GM19328 (cell line): ENCODE measurements around the gene BCS1L.

Experiments used
- ATAC-seq: cut with Tn5 transposase; IDR thresholded peaks from one replicate; pipeline ENCODE4 v1.9.1; 2021; ENCODE audit warnings: mild to moderate bottlenecking, moderate library complexity; ENCODE audit not compliant: unreplicated experiment

The BCS1L gene

GRCh38 chr2:218659258-218659987 is at the start of gene BCS1L, which contains the start of gene ZNF142:
TSS of gene BCS1L (plus strand) at chr2:218659683. CDS start at chr2:218660988, 1,305 bp downstream.
TSS of gene ZNF142 (minus strand) at chr2:218659623. CDS start at chr2:218656429, 3,194 bp downstream.
- peak; percentile 90 for ATAC-seq

- no peak for ATAC-seq
Observed at GRCh38 chr2:218615868-218616315, 43.6 kb upstream of the BCS1L start.

- no peak for ATAC-seq
Observed at GRCh38 chr2:218618102-218618860, 41.2 kb upstream of the BCS1L start.

DNA sequence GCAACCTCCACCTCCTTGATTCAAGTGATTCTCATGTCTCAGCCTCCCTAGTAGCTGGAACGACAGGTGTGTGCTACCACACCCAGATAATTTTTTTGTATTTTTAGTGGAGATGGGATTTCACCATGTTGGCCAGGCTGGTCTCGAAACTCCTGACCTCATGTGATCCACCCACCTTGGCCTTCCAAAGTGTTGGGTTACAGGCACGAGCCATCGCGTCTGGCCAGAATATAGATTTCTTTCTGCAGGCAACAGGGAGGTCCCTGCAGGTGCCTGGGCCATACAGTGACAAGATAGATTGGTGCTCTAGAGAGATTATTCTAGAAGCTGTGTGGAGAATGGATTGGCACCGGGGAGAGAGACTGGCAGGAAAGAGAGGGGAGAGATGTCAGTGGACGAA is 38.5 kb upstream of the BCS1L start:
- no peak for ATAC-seq

GRCh38 chr2:218622606-218623365 is 36.7 kb upstream of the BCS1L start:
- ATAC-seq = no peak

DNA sequence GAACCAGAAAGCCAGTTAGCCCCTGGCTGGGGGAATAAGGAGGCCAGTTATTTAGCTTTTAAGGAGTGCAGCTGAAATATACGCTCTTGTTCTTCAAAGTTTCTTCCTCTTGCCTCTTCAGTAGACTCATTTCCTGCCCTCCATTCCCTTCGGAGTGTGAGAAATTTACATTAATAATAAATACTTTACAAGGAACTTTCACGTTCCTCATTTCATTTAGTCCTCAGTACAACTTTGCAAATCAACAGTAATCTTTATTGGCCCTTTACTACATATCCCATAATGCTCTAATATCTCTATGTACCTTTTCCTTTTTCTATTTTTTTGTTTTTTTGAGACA is 36.1 kb upstream of the BCS1L start:
- ATAC-seq = no peak

GRCh38 chr2:218626369-218626768 is 33.1 kb upstream of the BCS1L start:
- no peak for ATAC-seq

DNA sequence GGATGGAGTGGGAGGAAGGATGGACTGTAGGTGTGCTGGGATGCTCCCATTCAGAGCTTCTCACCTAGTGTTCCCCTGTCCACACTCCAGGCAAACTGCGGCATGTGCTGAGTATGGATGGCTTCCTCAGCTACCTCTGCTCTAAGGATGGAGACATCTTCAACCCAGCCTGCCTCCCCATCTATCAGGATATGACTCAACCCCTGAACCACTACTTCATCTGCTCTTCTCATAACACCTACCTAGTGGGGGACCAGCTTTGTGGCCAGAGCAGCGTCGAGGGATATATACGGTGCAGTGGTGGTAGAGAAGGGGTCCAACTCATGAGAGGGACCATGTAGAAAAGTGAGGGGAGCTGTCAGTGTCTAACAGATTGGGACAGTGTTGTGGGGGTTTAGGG is 31.5 kb upstream of the BCS1L start:
- no peak for ATAC-seq

DNA sequence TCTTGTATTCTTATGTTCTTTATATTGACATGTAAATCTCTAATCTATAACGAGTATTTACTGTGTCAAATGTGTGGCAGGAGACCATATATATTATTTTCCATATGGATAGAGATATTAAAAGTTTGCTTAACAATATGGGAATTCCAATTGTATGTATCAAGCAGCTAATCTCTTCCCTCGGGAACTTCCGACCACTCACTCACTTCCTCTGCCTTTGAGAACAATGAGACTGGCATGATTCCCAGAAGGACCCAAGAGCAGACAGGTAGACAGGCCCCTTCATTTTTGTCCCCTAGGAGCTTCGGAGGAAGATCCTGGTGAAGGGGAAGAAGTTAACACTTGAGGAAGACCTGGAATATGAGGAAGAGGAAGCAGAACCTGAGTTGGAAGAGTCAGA is 27.6 kb upstream of the BCS1L start:
- no peak for ATAC-seq

DNA sequence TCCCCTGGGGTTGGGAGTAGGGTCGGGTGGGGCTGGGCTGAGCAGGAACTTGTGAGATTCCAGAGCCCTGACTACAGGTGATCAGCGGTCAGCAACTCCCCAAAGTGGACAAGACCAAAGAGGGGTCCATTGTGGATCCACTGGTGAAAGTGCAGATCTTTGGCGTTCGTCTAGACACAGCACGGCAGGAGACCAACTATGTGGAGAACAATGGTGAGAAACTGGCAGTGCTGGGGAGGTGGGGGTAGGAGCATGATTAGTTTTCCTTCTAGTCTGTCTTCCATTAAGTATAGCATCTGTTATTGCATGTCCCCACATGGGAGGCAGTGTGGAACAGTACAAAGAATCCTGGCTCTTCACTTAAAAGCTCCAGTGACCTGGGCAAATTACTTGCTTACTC is 23.8 kb upstream of the BCS1L start:
- no peak for ATAC-seq

DNA sequence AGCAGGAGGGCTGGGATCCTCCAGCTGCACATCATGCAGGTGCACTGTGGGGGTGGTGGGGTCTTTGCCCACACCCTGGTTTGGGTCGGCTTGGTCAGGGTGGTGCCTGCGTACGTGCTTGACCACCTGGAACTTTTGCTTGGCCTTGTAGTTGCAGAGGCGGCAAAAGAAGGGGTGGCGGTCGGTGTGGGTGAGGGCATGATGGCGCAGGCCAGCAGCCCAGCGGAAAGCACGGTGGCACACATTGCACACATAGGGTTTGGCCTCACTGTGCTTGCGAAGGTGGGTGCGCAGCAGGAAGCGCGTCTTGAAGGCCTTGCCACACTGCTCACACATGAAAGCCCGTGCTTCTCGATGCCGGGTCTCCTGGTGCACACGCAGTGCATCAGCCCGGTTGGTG is 21.1 kb upstream of the BCS1L start:
- ATAC-seq = no peak

GRCh38 chr2:218642121-218642656 is 17.3 kb upstream of the BCS1L start:
- ATAC-seq = no peak

DNA sequence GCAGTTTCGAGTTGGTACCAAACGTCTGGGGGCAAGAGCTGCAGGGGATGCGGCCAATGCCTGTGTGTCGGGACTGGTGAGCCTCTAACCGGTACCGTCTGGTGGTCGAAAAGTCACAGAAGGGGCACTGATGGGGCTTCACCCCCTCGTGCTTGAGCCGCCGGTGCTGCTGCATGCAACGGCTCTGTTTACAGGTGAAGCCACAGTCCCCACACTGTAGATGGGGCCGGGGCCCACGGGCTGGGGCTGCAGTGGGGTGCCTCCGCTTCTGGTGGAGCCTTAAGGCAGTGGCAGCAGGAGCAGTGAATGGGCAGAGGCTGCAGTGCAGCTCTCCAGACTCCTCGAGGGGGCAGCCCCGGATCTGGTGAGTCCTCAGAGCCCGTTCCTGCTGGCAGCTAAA is 16.7 kb upstream of the BCS1L start:
- ATAC-seq = no peak

DNA sequence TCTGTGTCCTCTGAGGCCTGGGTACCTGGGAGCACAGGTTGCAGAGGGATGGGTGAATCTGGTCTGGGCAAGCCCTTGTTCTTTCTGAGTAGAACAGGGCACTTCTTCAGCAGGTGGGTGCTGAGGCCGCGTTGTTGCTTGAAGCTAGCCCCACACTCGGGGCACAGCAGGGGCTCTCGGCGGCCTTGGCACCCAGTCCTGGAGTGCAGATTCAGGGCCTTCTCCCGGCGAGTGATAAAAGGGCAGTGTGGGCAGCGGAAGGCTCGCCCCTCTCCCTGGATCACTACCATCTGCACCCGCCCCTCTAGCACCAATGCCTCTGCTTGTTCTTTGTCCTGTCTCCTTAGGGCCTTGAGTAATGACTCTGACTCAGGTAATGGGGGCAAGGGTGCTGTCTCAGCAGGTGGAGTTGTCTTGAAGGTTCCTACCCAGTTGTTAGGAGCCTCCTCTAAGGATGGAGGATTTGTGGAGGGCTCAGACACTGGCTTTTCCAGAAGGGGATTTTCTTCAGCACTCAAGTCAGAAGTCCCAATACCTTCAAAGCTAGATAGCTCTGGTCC is 15.7 kb upstream of the BCS1L start:
- no peak for ATAC-seq

- no peak for ATAC-seq
Observed at GRCh38 chr2:218644721-218645120, 14.8 kb upstream of the BCS1L start.

DNA sequence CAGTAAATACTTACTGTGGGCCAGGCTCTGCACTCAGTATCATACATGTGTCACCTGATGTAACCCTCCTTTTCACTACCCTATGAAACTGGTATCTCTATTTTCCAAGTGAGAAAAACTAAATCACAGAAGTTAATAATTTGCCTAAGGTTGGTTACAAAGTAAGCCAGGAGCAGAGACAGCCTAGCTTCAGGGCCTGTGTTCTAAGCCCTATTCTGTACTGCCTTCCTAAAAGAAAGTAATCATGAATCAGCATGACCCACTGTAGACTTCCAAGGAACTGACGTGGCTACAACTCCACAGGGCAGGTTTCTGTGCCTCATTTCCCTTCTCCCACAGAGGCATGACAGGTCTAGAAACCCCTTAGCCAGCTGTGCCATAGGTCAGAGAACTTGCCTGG is 14.4 kb upstream of the BCS1L start:
- no peak for ATAC-seq

DNA sequence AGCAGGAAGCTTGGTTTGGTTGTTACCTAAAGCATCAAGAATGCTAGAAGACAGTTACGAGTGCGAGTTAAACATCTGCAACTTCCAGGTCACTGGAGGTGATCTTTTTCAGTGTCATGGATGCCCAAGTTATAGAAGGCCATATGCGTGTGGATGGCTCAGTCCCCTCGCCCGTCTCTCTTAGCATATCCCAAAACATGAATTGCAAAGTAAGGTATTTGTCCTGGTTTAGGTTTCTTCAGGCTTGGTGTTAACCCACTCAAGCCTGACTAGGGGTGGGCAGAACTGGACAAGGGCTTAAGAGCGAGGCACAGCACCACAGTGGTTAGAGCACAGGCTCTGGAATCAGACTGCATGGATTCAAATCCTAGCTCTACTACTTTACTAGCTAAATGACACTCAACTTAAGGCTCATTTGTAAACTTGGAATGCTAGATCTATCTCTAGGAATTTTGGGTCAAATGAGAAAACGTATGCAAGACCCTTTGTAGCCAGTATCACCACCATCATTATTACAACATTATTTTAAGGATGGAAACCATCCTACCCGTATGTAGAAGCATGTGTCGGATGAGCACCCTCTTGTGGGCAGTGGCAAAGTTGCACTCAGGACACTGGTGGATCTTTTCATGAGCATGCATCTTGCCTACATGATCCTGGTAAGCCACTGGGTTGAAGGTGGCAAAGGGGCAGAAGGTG is 11.2 kb upstream of the BCS1L start:
- no peak for ATAC-seq

DNA sequence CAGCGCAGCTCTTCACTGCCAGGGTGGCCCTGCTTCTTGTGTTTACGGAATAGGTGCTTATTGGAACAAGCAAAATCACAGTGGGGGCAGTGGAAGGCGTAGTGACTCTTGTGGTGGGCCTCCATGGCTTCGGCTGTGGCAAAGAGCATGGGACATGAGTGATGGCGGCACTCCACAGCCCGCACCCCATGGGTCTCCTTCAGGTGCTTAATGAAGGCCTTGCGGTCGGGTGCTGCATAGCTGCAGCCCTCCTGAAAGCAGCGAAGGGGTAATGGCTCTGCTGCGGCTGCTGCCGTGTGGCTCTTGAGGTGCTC is 10.7 kb upstream of the BCS1L start:
- ATAC-seq = no peak

GRCh38 chr2:218655751-218656150 is 3.7 kb upstream of the BCS1L start:
- no peak for ATAC-seq

GRCh38 chr2:218658671-218659257 is 719 bp upstream of the BCS1L start:
- ATAC-seq = peak; percentile 26
